NT2/D1 (cell line): ENCODE data around the gene SFRP2.

ENCODE experiments used
- SUZ12 ChIP-seq: IDR thresholded peaks from 2 replicates; pipeline ENCODE4 v1.6.1; 2011; ENCODE audit not compliant: insufficient read length, insufficient read depth; ENCODE audit errors: extremely low read depth
- YY1 ChIP-seq: IDR thresholded peaks from 2 replicates; pipeline ENCODE4 v1.6.1; 2011; ENCODE audit not compliant: insufficient read length, insufficient read depth

- TF ChIP-seq YY1 (no peak), SUZ12 (no peak)
These were observed 42.4 kb upstream of the SFRP2 start for GRCh38 chr4:153831245-153831644.
